GM12891 (cell line): ENCODE measurements around the gene FAM222A.
"Not testable (repeated sequence)": the region's sequence is repeated elsewhere in the genome, so short reads cannot be mapped to it uniquely, and the experiment has no call there.

Experiments used
- PAX5 ChIP-seq: IDR thresholded peaks from 2 replicates; pipeline ENCODE4 v1.6.1; 2011; ENCODE audit warnings: low read length, moderate library complexity, mild to moderate bottlenecking; ENCODE audit not compliant: insufficient read depth, severe bottlenecking
- POLR2A ChIP-seq: IDR thresholded peaks from 2 replicates; pipeline ENCODE4 v1.6.1; 2011; ENCODE audit warnings: low read depth, low read length, control low read depth
- POLR2AphosphoS5 ChIP-seq: IDR thresholded peaks from 2 replicates; pipeline ENCODE4 v1.6.1; 2011; ENCODE audit warnings: low read depth, low read length, control low read depth
- SPI1 ChIP-seq: IDR thresholded peaks from 2 replicates; pipeline ENCODE4 v1.6.1; 2011; ENCODE audit warnings: low read depth, low read length, control low read depth
- TAF1 ChIP-seq: IDR thresholded peaks from 2 replicates; pipeline ENCODE4 v1.6.1; 2011; ENCODE audit warnings: low read depth, low read length, control low read depth

DNA sequence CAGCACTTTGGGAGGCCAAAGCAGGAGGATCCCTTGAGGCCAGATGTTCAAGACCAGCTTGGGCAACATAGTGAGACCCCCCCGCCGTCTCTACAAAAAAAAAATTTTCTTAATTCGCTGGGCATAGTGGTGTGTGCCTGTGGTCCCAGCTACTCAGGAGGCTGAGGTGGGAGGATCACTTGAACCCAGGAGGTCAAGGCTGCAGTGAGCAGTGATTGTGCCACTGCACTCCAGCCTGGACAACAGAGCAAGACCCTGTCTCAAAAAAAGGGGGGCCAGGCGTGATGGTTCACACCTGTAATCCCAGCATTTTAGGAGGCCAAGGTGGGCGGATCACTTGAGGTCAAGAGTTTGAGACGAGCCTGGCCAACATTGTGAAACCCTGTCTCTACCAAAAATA is 19.0 kb upstream of the FAM222A start:
- not testable (repeated sequence) for TF ChIP-seq TAF1, POLR2A, POLR2AphosphoS5, SPI1, PAX5
